Ureter (tissue), 1 donor: Measurements from ENCODE around the gene PTPRF. TPM values are rescaled to one million over a fixed set of nuclear protein-coding genes. Genes with fewer than 3 reads are reported as not detected.
"Not testable (repeated sequence)": the region's sequence is repeated elsewhere in the genome, so short reads cannot be mapped to it uniquely, and the experiment has no call there.

ENCODE experiments used
- DNase-seq: peaks from one replicate; pipeline ENCODE4 v3.0.0-alpha.2; 2020; ENCODE audit warnings: low spot score
- total RNA-seq: library from RNA; stranded (reverse); gene quantifications from one replicate; pipeline ENCODE4 v1.2.4, GENCODE V29; 2023
- donor health status: DM: yes; HTN: yes; CAD: no.

Gene PTPRF
- 405 TPM for total RNA-seq

DNA sequence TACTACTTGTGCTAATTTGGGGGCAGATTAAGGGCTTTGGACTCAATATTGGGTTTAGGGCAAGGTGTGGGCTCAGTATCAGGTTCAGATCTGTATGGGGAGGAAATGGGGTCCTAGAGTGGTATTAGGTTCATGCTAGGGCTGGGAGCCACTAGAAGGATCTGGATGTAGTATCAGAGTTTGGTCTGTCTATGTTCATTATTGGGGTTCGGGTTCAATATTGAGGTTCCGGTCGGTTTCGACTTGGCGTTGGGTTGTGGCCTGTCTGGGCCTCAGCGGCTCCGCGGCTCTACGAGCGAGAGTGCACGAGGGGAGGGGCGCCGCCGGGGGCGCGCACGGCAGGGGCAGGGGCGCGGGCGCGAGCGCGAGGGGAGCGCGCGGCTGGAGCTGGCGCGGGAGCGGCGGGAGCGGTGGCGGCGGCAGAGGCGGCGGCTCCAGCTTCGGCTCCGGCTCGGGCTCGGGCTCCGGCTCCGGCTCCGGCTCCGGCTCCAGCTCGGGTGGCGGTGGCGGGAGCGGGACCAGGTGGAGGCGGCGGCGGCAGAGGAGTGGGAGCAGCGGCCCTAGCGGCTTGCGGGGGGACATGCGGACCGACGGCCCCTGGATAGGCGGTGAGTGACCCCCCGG lies at the start of gene PTPRF:
Gene PTPRF (plus strand): TSS at position 401 of the 624 bp plus-strand sequence. CDS start 14,193 bp downstream, outside the sequence.
- peak; percentile 76 for DNase-seq

DNA sequence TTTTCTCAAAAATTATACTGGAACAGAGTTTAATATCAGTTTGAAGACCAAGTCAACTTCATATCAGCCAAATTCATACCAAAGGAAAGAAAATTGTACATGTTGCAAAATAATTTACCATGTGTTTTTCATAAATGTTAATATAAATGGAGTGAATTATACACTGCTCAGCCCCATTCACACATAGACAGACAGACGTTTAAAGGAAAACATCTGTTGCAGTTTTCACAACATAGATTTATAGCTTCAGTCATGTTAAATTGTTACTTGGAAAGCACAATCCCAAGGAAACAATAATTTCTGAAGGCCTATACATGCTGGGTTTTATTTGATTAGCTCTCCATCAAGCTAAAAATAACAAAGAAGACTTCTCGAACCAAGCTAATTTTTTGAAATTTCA lies 49.2 kb upstream of the PTPRF start:
- no peak for DNase-seq

DNA sequence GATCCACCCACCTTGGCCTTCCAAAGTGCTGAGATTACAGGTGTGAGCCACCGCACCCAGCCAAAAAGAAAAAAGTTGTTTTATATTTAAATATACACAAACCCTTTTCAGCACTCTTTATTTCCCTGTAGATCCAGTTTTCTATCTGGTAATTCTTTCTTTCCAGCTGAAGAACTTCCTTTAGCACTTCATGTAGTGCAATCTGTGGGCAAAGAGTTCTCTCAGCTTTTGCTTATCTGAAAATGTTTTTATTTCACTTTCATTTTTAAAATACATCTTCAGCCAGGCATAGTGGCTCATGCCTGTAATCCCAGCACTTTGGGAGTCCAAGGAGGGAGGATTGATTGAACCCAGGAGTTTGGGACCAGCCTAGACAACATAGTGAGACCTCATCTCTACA lies 48.5 kb upstream of the PTPRF start:
- no peak for DNase-seq

DNA sequence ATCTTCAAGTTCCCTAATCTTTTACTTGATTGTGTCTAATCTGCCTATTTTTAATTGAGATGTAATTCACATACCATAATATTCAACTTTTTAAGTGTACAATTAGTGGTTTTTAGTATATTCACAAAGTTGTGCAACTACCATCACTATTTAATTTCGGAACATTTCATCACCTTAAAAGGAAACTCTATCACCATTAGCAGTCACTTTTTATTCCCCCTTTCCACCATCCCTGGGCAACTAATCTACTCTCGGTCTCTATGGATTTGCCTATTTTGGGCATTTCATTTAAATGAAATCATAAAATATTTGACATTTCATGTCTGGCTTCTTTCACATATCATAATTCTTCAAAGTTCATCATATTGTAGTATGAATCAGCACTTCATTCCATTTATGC lies 46.3 kb upstream of the PTPRF start:
- no peak for DNase-seq

DNA sequence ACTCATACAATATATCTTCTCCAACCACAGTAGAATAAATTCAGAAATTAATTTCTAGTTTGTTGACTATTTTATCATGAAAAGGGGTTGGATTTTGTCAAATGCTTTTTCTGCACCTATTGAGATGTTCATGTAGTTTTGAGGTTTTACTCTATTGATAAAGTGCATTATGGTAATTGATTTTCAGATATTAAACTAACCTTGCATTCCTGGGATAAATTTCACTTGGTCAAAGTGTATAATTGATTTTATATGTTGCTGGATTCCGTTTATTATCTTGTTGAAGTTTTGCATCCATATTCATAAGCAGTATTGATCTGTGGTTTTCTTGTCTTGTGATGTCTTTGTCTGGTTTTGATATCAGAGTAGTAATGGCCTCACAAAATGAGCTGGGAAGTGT lies 42.5 kb upstream of the PTPRF start:
- DNase-seq: no peak

DNA sequence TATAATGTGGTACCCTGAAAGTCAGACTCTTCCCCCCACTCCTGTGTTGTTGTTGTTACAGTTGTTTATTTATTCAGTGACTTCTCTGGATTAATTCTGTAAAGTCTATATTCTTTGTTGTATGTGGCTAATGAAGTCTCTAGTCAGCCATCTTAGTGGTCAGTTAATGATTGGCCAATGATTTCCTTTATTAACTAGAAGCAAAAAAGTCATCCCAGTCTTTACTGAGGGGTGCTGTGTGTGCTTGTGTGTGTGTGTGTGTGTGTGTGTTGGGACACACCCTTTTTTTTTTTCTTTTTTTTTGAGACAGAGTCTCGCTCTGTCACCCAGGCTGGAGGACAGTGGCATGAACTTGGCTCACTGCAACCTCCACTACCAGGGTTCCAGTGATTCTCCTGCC lies 39.6 kb upstream of the PTPRF start:
- DNase-seq: no peak

DNA sequence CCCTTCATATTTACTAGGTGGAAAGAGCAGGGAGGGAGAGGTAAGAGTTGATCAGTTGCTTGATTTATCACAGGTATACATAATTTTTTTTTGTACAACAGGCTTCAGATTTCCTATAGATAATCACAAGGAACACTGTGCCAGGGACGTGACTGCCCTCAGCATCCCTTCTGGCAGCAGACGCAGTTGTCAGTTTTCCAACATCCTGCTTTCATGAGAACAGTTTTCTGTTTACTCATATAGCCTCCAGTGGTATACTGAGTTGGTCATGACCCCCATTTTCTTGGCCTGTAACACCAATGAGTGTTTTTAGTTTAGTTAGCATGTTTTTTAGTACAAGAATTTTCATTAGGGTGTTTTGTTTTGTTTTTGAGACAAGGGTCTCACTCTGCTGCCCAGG lies 37.9 kb upstream of the PTPRF start:
- DNase-seq: no peak

DNA sequence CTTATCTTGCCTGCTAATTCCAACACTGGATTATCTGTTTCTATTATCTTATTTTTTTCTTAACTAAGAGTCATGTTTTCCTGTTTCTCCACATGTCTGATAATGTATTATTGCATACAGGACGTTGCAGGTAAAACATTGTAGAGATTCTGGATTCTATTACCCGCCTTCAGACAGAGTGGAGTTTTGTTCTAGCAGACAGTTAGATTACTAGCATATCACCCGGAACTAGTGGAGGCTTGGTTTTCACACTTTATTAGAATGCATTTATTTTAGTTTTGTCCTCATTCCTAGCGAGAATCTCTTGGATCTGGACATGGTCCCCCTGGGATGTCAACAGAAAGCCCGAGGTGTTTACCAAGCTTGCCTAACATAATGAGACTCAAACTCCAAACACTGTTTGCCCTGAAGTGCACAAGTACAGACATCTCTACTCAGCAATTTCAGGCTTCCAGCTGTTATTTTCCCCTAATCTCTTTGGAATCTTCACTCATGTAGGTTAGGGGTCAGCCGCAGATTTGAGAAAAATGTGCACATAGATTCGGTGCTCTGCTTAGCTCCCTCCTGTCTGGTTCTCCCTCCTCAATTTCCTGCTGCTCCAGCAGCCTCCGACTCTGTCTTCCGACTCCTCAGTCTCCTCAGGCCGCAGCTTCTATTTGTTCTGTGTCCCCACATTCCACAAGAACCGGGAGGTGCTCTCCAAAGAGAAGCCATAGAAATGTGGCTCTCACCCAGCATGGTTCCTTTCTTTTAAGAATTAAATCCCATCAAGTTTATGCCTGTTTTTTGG lies 36.8 kb upstream of the PTPRF start:
- no peak for DNase-seq

DNA sequence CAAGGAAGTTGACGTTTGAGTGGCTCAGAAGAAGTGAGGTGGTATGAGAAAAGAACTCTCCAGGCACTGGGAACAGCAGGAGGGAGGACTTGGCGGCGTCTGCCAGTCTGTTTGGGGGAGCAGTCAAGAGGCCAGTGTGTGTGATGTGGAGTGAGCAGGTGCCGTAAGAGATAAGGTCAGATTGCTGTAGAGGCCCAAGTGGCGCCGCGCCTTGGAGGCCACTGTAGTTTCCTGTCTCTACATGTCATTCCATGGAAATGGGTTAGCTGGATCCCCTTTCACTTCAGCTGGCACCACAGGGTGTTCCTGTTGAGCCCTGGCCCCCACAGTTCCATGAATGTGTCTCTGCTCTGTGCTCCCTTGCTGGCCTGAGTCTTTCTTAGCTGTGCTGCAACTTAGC lies 35.5 kb upstream of the PTPRF start:
- DNase-seq: no peak

DNA sequence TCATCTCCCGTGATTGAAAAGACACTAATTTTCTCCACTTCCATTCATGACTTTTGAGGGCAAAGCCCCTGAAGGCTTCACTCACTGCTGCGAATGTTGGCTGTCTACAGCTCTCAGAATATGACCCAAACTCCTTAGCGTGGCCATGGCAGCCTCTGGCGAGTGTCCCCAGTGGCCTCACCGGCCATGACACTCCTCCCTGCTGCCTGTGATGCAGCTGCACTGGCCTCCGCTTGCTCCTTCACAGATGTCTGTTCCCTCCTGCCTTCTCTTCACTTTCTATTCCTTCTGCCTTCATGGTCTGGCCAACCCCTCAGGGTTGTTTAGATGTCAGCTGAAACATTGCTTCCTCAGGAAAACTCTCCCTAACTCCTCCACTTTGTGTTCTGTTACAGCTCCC lies 30.8 kb upstream of the PTPRF start:
- DNase-seq: no peak

DNA sequence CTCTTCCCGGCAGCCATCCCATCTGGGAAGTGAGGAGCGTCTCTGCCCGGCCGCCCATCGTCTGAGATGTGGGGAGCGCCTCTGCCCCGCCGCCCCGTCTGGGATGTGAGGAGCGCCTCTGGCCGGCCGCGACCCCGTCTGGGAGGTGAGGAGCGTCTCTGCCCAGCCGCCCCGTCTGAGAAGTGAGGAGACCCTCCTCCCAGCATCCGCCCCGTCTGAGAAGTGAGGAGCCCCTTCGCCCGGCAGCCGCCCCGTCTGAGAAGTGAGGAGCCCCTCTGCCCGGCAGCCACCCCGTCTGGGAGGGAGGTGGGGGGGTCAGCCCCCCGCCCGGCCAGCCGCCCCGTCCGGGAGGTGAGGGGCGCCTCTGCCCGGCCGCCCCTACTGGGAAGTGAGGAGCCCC lies 28.9 kb upstream of the PTPRF start:
- DNase-seq: not testable (repeated sequence)

DNA sequence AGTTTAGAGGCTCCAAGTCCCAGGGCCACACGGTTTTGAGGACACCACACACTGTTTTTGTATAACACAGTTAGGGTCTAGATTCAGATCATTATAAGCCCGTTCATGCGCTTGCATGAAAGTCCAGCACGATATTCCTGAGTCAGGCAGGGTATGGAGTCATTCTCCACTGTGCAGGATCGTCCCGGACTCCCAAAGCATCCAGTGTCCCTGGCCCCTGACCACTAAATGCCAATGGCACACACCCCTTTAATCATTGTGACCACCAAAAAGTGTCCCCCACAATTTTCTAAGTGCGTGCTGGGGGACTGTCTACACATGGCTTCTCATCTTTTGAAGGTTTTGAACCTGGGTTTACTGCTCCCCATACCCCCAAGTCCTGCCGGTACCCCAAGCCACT lies 27.1 kb upstream of the PTPRF start:
- DNase-seq: no peak

DNA sequence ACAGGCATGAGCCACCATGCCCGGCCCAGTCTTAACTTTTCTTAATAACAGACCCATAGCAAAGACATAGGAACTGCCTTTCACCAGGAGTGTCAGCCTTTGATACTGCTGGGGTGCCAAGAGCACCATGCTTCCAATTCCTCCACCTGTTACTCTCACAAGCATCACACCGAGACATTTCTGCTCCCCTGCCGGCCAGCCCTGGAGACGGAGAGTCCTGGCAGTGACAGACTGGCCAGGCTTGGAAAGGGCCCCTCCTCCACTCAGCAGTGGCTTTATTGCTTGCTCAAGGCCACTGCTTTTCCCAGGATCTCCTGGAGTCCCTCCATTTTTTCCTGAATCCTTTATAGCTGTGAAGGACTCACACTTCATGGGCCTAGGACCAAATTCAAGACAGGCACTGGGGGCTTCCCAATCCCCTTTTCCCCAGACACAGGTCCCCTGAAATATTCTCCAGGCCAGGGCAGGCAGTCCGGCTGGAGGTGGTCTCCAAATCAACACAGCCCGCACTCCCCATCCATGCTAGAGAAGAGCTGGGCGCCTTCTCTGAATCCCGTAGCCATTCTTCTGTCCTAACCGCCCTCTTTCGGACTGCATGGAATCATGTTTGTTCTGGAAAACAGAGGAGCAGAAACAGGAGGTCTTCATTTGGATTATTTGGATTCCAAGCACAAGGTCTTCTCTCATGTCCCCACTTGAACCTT lies 25.5 kb upstream of the PTPRF start:
- no peak for DNase-seq

DNA sequence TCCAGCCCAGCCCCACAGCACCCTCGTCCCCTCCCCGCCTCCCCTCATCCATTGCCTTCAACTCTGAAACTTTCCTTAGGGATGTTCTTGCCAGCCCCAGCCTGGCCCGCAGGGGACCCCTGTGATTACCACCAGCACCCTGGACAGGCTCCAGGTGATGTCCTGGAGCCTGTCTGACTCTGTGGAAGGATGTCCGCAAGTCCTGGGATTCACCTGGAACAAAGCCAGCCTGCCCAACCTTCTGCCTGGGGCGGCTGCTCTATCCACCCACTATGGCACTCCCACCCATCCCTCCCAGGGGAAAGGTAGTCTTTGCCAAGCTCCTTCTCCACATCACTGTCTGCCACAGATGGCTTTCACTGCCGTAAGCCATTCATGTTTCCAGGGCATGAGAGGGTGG lies 24.4 kb upstream of the PTPRF start:
- DNase-seq: no peak

DNA sequence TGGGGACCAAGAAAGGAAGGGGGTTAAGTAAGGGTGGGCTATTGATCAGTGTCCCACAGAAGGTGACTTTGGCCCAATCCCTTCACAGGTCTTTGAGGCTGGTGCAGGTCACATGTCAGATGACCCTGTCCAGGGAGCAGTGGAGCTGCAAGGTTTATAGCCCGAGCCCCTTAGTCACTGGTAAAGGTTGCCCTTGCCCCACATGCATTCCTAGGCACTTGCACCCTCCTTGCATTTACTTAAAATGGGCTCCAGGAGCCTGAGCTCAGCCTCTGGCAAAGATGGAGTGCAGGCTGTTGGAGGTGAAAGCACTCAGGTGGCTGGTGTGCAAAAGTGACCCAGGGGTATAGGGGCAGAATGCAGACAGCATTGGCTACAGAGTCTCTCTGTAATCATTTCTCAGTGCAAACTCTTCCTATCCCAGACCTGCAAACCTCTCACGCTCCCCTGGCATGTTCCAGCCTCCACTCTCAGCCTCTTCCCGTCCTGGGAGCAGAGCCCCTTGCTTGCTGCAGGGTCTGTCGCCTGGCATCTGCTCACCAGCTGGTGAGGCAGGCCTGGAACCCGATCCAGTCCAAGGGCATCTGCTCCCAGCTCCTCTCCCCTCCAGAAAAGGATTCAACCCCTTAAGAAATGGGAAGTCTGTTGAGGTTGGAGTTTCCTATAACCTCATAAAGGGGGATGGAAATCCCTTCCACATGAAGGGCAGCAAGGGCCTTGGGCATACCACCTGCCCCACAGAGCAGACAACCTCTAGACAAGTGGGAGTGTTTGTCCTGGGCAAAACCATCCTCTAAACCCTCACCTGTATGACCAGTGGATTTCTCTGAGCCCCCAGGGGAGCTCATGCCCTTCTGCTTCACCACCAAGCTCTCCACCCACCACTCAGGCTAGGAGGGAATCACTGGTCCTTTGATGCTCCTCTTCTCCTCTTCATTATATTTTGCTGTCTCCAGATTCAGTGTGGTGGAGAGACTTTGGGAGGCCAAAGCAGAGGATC lies 23.1 kb upstream of the PTPRF start:
- DNase-seq: no peak

DNA sequence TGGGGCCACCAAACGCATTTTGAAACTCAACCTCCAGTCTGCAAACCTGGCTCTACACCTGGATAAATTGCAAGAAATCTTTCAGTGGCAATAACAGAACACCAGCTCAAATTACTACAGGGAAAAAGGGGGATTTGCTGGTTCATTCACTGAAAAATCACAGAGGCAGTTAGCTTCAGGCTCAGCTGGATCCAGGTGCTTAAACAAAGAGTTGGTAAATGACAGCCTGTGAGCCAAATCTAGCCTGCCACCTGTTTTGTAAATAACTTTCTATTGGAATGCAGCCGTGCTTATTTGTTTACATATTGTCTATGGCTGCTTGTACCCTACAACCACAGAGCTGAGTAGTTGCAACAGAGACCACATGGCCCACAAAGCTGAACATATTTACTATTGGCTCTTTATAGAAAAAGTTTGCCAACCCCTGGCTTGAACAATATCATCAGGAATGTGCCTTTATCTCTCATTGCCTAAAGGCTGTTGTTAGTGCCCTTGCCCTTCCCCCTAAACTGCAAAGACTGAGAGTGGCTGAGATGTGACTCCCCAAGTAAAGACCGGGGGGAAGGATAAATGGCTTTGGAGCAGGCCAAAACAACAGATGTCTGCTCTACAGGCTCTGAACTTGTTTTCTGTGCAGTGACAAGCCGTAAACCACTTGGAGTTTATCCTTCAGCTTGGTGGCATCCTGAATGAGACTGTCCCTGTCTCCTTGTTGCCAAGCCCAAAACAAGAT lies 21.5 kb upstream of the PTPRF start:
- DNase-seq: no peak

DNA sequence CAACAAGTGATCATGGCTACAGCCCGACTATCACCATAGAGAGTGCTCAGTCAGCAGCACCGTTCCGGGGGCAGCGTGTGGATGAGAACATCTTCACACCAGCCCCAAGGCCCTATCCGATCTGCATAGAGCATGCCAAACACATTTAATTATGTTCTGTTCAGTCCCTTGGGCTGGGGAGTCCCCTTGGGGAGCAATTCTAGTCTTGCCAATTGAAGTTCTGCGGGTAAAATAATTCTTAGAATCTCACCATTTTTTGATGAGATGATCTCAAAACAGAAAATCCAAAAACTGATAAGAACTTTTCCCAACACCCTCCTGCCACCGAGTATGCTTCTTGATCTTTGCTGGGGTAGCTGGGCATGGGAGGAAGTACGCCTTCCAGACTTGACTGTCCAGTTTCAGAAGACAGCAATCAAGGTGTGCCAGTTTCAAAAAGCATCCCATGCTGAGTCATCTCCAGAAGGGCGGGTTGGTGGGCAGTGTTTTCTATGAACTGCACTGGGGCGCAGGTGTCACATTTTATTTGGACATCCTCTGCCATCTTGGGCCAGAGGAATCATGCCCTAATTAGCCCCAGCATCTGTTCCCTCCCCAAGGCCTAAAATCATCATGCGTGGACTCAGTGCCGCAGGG lies 20.8 kb upstream of the PTPRF start:
- no peak for DNase-seq

DNA sequence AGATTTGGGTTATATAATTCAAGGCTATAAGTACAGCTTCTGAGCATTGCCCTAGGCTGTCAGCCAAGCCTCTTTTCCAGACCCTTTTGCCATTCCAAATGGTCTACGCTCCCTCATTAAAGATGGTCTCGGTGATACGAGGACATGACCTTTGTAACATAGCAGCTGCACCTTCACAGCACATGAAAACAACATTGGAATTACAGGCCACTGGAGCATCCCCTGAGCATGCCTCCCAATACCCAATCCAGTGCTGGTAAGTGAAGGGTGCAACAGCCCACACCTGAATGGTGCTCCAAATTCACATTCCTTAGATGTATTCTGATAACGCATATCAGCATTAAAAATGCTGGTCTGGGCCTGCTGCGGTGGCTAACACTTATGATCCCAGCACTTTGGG lies 20.1 kb upstream of the PTPRF start:
- no peak for DNase-seq

DNA sequence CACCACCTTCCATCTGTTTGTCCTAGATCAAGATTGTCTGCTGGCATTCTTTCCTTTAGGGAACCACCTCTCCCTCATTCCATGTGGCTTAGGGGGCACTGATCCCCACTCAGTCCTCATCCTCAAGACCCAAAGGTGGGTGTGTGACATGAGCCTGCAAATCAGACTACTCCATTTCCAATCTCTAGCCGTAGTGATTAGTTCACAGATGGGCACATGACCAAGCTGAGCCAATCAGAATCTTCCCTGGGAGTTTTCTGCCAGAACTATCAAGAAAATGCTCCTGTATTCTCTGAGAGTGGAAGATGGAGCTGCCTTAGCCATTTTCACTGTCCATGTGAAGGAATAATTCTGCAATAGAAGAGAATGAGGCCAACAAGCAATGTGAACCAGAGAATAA lies 19.3 kb upstream of the PTPRF start:
- DNase-seq: no peak

DNA sequence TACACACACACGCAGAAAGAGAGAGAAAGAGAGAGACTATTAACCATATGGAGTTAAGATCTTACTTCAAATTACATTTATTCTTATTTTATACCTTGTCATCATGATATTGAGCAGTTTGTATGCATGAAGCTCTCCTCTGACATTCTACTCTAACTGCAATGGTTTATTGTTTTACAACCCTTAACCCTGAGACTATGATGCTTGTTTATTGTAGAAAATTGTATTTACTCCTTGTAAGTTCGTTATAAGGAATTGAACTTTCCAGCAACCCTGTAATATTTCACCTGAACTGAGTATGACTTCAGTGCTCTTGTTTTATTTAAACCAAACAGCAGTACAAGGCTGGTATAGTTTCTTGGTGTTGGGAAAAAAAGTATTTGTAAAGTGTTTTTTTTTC lies 18.6 kb upstream of the PTPRF start:
- no peak for DNase-seq

DNA sequence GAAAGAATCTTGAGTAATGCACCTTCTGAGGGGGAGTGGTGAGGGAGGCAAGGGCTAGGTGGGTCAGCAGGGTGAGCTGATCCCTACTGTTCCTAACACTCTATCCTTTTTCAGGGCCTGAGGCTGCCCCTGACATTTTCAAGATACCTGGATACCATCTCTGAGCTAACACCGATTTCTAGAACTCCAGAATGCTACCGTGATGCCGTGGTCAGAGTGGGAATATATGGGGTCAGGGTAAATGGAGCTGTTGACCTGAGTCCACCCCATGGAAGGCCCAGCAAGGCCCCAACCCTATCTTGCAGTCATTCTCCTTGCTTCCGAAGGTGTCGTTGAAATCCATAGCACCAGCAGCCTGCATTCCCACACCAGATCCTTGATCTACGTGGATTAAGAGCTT lies 18.0 kb upstream of the PTPRF start:
- no peak for DNase-seq
